HG03108 (cell line): ENCODE data around the gene DGKG.

Experiments used
- ATAC-seq: cut with Tn5 transposase; IDR thresholded peaks from one replicate; pipeline ENCODE4 v1.9.1; 2021; ENCODE audit warnings: moderate library complexity; ENCODE audit not compliant: unreplicated experiment

The DGKG gene

DNA sequence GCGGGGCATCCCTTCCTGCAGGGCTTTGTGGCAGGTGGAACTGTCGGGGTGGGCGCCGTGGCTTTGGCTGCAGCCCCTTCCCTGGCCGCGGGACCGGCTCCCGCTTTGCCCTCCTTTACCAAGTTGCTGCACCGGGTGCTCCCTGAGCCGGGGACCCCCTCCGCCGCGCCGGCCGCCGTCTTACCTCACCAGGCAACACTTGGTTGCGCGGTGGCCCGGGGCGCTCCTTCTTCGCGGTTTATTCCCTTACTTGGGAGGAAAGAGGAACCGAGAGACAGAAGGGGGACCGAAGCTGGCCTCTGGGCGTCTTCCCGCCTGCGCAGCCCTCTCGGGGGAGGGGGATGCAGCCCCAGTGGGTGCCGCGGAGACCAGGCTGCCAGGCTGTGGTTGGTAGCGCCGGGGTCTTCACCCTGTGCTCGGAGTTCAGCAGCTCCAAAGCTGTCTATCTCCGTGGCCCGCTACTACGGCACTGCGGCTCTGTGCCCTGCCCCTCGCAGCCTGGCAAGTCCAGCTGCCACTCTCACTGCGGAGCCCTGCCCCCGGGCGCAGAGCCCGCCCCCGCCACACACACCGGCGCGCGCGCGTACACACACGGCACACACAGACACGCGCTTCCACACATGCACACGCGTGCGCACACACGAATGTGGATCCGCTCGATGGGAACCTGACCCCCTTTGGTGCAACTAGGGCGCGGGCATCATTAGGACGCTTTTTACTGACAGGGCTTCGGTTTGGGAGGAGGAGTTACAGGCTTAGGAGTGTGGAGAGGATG, at the start of gene DGKG:
TSS of gene DGKG (minus strand) at position 473 of the 775 bp plus-strand sequence. CDS start 41,775 bp downstream, outside the sequence.
- ATAC-seq: peak; percentile 76

DNA sequence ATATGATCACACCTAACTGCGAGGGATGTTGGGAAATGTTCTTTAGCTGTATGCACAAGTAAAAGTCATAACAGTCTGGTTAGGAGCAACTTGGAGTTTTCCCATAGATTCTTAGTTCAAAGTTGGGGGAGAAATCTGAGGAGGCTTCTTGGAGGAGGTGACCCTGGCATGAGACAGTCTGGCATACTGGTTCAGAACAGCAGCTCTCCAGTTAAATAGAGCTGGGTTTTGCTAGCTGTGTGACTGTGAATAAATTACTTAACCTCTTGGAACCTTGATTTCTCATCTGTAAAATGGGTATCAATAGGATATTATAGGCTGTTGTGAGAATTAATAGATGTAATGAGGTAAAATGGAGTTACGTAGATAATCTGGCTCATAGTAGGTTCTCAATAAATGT, 49.1 kb upstream of the DGKG start:
- no peak for ATAC-seq

- ATAC-seq: no peak
Observed at GRCh38 chr3:186406669-186407635, 44.9 kb upstream of the DGKG start.

- no peak for ATAC-seq
Observed at GRCh38 chr3:186401556-186401955, 39.5 kb upstream of the DGKG start.

DNA sequence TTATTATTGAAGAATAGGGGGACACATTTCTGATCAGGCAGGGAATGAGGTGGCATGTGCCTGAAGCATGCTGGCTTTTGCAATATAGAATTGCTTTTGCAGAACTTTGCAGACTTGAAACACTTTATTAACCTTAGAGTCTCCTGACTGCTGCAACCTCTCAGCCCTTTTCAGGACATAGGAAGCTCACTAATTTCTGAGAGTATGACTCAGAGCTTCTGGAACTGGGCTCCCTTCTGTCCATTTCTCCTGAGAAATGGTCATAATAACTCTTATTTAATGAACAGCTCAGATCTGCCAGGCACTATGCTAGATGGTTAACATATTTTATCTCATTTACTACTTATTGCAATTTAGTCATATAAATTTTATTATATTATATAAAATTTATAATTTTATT, 38.6 kb upstream of the DGKG start:
- no peak for ATAC-seq

DNA sequence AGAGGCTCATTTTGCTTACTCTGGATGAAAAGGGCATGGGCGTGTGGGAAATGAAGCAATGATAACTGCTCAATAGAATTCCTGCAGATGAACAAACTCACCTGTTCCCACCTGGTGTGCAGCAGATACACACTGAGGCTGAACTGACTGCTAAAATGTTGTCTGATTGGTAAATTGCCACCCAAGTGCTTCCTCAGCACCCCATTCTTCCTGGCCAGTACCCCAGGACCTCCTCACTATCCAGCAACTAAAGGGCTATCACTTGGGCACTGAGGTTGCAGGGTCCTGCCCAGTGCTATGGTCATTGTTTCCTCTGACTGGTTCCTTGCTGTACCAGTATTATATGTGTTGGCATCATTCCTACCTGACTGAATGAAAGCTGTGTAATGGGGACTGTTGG, 38.0 kb upstream of the DGKG start:
- no peak for ATAC-seq

DNA sequence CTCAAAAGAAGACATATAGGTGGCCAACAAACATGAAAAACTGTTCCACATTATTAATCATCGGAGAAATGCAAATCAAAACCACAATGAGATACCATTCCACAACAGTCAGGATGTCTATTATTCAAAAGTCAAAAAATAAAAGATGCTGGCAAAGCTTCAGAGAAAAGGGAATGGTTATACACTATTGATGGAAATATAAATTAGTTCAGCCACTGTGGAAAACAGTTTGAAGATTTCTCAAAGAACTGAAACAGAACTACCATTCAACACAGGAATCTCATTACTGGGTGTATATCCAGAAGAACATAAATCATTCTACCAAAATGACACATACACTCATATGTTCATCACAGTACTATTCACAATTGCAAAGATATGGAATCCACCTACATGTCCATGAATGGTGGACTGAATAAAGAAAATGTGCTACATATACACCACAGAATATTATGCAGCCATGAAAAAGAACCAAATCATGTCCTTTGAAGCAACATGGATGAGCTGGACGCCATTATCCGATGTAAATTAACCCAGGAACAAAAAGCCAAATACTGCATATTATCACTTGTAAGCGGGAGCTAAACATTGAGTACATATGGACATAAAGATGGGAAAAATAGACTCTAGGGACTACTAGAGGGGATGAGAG, 32.7 kb upstream of the DGKG start:
- no peak for ATAC-seq

GRCh38 chr3:186386883-186387560, 25.0 kb upstream of the DGKG start:
- ATAC-seq: no peak

- no peak for ATAC-seq
Observed at GRCh38 chr3:186385856-186386602, 24.0 kb upstream of the DGKG start.

- ATAC-seq: no peak
Observed at GRCh38 chr3:186383026-186383993, 21.3 kb upstream of the DGKG start.

GRCh38 chr3:186382217-186382885, 20.3 kb upstream of the DGKG start:
- ATAC-seq: no peak

- ATAC-seq: no peak
Observed at GRCh38 chr3:186381424-186382216, 19.6 kb upstream of the DGKG start.

DNA sequence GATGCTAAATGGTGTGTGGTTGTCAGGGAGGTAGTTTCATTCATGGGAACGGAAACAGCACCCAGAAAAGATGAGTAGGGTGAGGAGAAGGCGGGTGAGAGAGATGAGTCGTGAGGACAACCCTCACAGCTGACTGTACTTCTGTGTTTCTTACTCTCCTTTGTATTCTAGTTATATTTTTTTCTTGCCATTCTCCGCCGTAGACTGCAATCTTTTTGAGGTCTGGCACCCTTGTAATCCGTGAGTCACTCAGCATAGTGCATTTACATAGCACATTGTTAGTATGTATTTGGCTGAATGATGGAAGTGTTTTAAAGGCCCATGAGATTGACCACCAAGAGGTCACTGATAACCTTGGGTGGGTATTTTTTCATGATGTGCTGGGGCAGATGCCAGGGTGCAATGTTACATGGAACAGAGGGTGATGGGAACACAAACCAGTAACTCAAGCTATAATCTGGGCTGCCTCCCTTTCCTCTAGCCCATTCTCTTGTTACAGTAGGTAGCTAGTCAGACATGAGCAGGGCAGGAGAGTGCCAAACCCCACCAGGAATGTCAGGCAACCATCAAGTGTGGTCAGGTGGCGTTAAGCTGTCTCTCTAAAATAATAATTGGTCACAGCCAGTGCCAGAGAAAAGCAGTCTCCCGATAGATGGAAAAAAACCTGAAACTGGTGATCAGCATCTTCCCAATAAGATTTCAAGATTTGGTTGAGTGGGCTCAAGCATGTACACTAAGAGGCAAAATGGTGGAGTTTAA, 18.8 kb upstream of the DGKG start:
- no peak for ATAC-seq

DNA sequence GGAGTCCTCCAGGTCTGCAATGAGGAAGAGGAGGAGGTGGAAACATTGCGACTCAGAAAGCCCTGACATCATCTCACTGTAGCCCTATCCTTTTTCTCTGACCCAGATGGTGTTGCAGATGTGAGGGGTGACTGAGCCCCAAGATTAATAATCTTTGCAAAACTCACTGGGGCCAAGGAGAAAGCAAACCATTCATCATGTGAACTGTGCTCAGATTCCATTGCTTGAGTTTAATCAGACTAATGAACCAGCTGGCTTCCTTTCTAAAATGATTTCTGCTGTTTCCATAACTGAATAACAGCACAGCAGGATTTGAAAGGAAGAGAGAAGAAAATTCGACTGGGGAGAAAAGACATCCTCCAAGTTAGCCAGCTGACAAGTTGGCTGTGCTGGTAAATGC, 13.4 kb upstream of the DGKG start:
- no peak for ATAC-seq

DNA sequence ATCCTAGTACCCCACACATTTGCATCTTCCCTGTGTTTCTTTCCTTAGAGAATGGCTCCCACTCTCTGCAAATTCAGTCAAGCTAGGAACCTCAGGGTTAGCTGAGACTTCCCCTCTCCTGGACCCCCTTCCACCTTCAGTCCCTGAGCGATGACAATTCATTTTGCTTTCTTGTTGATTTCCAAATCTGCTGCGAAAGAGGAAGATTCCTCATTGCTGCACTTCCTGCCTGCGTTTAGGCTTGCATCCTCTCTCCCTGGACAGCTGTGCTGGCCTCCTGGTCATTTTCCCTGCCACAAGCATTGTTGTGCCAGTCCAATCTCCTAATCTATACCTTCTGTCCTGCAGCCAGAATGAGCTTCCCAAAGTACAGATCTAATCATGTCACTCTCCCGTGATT, 12.3 kb upstream of the DGKG start:
- no peak for ATAC-seq

- ATAC-seq: no peak
Observed at GRCh38 chr3:186369217-186369616, 7.2 kb upstream of the DGKG start.

DNA sequence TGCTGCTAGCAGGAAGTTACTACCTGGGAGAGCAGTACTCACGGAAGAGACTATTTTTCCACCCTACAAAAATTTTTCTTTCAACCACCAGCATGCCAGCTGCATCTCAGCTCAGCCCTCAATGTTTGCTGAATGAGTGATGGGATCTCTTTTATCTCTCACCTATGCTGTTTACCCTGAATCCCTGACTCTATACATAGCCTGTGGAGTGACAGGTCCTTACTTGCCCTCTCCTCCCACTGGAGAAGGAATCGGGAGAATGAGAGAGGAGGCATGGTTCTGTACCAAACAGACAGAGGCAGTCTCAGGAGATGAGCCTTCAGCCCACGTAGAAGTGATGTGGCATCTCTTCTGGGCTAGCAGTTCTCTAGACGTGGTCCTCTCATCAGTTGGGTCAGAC, 6.7 kb upstream of the DGKG start:
- no peak for ATAC-seq
